Endothelial cell of umbilical vein (primary cell): ENCODE measurements around the gene RAB43.
A peak's percentile ranks its signal among the peaks of the same experiment; 100 is the strongest.

ENCODE experiments used
- CTCF ChIP-seq, 2 donors: IDR thresholded peaks; 1 replicate in 1 of 2; 2 replicates in 1 of 2; pipeline ENCODE4 v1.5.1; 2011; ENCODE audit warnings: low read length in 2 of 2, mild to moderate bottlenecking in 2 of 2, moderate library complexity in 2 of 2, control low read depth in 1 of 2, inconsistent platforms in 1 of 2, low read depth in 1 of 2; ENCODE audit not compliant: insufficient read depth in 1 of 2; ENCODE audit errors: extremely low read depth in 1 of 2
- EZH2 ChIP-seq: IDR thresholded peaks from 2 replicates; pipeline ENCODE4 v1.6.1; 2012; ENCODE audit warnings: borderline replicate concordance, low read depth, mild to moderate bottlenecking, moderate library complexity, low read length, inconsistent platforms; ENCODE audit not compliant: severe bottlenecking
- FOS ChIP-seq: IDR thresholded peaks from 2 replicates; pipeline ENCODE4 v1.6.1; 2011; ENCODE audit warnings: mild to moderate bottlenecking, low read length, moderate library complexity, borderline replicate concordance; ENCODE audit not compliant: insufficient read depth
- GATA2 ChIP-seq: IDR thresholded peaks from 2 replicates; pipeline ENCODE4 v1.7.0; 2011; ENCODE audit warnings: low read depth, mild to moderate bottlenecking, moderate library complexity, mixed read lengths, low read length; ENCODE audit not compliant: insufficient read length, insufficient read depth
- JUN ChIP-seq: IDR thresholded peaks from 2 replicates; pipeline ENCODE4 v1.6.1; 2011; ENCODE audit warnings: borderline replicate concordance, low read depth; ENCODE audit not compliant: insufficient read length, insufficient read depth
- MAX ChIP-seq: IDR thresholded peaks from 2 replicates; pipeline ENCODE4 v1.6.1; 2011; ENCODE audit not compliant: insufficient read depth, insufficient read length
- MYC ChIP-seq: IDR thresholded peaks from one replicate; pipeline ENCODE4 v1.6.1; 2011; ENCODE audit warnings: mild to moderate bottlenecking, low read depth, low read length
- POLR2A ChIP-seq: IDR thresholded peaks from 2 replicates; pipeline ENCODE4 v1.6.1; 2012; ENCODE audit warnings: low read depth, mild to moderate bottlenecking, control low read depth, low read length
- POLR2AphosphoS5 ChIP-seq: IDR thresholded peaks from 2 replicates; pipeline ENCODE4 v1.6.1; 2012; ENCODE audit warnings: low read depth, mild to moderate bottlenecking, control low read depth, low read length, moderate library complexity; ENCODE audit not compliant: insufficient read depth

- TF ChIP-seq EZH2 = no peak
- no peak for TF ChIP-seq POLR2A
- TF ChIP-seq FOS = no peak
- TF ChIP-seq CTCF (IDR thresholded peaks at IDR 0.05; ENCODE audit: extremely low read depth in 1 of 2, insufficient read depth in 1 of 2, low read depth in 1 of 2, low read length in 2 of 2) = no peak
- peak; percentile 71 for TF ChIP-seq POLR2AphosphoS5
- TF ChIP-seq MAX = no peak
- no peak for TF ChIP-seq MYC
- TF ChIP-seq GATA2 = peak; percentile 50
- no peak for TF ChIP-seq JUN
Measured at GRCh38 chr3:129054605-129055104, 66.9 kb downstream of the RAB43 start.
